Globus pallidus (tissue), 1 donor: ENCODE data around the gene SNUPN.

Source experiments
- DNase-seq: peaks from one replicate; pipeline ENCODE4 v3.0.0-alpha.2; 2015; ENCODE audit warnings: low spot score

Gene SNUPN

DNA sequence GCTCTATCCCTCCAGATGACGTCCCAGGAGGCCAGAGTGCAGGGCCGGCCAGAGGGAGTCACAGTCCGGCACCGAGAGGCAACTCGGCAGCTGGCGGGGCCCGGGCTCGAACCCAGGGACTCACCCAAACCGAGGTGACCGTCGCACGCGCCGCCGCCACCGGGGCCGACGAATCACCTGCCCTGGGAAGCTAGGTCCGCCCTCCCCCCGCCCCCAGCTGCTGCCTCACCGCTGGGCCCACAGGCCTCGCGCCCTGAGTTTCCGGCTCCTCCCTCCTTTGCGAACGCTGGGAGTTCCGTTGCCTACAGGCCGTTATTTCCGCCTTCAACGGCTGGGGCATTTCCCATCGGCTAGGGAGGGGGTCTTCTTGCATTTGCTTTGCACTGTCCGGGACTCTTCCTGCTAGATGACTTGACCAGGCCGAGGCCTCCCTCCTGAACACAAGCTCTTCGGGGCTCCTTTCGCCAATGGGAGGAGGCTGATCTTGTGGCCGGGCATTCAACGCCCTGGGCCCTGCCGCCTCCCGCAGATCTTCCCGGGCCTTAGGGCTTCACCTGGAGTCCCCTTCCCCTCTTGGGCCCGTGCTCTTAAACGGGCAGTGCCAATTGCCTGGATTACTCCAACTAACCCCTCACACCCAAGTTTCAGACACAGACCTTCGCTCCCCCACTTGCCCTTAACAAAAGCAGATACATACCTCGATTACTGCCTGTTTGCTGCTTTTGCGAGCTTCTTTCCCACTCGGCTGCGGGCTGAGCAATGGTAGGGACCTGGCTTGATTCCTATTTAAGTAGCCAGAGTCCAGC is at the start of gene SNUPN:
SNUPN (minus strand) TSS at position 184 of the 806 bp plus-strand sequence. CDS start 4,674 bp downstream, outside the sequence.
- DNase-seq: peak; percentile 93

DNA sequence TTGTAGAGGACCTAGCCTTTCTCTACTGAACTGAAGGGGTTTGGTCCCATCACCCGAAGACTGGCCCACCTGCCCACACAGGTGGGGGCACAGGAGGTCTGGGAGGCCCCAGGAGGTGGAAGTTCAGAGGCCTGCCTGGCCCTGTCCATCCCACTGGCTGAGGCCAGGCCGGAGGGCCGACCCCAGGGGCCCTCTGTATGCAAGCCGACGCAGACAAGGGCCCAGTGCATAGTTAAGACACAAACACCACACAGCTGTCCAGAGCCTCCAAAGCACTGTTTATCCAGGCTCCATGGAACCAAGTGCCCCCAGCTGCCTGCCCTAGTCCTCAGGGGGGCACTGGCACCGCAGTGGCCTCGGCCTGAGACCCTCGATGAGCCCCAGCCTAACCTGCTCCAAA is 48.8 kb upstream of the SNUPN start:
- no peak for DNase-seq

DNA sequence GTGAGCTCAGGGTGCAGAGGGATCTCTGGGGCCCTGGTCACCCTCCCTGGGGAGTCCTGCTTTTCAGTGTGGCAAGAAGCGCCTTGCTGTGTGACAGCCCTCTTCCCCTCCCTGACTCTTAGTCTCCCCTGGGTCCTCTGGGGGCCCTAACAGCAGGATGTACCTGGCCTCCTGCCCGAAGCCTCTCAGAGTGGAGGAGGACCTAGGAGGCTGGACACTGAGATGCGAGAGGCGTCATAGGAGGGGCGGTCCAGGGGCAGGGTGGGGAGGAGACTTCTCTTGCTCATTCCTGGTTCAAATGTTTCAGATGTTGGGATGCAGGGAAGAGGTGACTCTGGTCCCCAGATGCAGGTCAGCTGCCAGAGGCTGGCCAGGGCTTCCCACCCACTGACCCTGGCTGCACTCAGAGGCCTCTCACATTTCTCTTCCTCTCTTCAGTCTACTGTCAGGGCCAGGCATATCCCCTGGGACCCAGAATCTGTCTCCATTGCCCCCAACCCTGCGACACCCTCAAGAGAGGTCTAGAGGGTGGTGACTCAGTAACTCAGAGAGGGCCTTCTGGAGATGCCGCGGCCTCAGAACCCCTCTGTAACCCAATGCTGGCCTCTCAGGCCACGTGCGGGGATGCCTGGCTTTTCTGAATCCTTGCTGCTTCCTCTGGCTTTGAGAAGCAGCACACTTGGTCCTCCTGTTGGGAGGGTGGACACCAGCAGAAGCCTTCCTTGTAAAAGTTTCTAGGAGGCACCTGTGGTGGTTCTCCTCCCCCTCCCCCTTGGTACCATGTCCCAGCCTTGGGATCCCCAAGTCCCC is 48.1 kb upstream of the SNUPN start:
- no peak for DNase-seq

DNA sequence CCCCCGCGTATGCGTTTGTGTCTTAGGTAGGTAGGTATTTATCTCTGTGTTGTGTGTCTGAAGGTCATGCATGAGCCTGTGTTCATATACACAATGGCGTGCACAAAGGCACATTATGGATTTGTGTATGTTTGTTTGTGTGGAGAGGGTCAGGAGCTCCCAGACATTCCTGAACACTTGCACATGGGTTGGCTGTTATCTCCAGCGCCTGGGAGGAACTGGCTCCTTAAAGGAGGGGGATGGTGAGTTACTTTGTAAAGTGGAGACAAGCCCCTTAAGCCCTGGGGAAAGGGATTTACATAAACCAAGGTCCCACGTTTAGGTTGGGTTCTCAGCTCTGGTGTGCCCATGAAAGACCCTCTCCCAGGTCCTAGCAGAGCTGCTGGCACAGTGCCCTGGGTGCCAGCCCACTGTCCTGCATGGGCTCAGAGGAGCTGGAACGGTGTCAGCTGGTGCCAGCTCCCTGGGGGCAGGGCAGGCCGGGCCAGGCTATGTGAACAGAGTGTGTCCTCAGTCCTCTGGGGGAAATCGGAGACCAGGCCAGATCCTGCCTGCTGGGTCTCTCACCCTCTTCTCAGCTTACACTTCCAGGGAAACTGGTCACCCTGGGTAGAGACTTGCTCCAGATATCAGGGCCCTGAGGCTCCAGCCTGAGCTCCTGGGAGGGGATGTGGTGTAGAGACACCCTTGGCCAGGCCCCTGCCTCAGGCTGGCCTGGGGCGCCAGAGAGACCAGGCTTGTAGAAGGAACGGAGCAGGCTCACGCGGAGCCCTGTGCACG is 47.3 kb upstream of the SNUPN start:
- DNase-seq: no peak

DNA sequence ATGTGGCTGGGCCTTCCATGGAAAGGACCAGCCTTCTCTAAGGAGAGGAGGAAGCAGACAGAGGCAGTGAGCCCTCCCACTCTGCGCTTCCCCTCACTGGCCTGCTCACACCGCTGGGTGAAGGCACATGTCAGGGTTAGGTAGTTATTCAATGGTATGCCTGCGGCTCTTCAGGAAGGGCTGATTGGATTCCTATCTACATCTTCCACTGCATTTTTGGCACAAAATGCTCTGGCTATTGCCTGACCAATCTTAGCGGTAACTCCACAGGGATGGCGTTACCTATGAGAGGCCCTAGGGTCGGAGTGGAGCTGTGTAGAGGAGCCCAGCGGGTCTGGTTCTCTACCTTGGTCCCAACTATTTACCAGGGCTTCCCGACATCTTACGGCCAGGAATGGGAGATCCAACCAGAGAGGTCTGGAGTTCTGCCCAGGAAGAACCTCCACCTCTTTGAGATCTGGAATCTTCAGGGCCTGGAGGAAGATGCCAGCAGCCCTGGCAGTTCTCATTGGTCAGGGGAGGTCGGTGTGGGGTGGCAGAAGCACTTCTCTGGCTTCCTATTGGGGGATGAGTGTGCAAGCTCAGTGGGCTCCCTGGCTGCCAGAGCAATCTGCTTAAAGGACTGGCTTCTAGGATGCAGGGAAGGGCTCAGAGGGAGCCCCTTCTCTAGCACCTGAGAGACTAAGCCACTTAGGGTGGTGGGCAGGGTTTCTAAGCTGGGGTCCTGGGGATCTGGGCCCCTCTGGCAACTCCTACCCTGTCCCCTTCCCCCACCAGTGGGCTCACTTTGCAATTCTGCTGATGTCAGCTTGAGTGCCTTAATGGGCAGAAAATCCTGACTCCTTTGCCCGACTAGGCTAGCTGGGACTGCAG is 46.4 kb upstream of the SNUPN start:
- DNase-seq: no peak

DNA sequence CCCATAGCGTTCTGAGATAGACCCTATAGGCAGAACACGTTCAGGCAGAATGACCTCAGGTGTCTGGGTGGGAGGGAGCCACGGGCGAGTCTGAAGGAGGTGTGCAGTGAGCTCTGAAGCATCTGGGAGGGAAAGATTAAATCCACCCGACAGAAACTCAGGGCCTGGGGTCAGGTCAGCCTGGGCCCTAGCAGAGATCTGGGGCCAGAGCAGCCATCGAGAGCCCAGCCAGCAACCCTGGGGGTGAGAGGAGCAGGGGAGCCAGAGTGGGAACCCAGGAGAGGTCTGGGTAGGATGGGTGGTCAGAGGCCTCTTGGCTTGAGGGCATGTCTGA is 44.3 kb upstream of the SNUPN start:
- DNase-seq: no peak

DNA sequence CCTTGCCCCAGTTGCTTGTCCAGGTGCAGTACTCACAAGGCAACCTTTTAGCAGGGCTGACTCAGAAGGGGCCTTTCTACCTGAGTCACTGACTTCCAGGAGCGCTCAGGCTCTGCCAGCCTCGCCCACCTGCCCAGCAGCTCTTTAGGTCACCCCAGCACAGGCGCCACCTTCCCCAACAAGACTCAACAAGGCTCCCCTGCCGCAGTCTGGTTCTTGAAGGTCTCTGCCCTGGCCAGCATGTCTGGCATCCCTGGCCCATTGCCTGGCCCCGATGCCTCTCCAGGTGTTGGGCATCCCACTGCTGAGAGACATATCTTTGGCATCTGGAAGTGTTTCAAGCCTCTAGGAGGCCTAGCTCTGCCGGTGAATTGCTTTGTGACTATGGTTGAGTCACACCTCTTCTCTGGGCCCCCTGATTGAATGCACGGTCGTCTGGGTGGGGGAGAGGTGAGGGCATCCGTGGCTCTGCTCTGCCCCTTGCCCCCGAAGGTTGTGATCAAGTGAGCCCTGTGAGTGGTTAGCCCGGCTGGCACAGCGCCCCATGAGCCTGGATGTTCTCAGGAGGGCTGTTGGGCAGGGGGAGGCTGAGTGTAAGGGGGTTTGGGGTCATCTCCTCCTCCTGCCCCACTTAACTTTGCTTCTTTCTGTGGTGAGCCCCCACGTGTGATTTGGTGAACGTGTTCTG is 43.8 kb upstream of the SNUPN start:
- no peak for DNase-seq

DNA sequence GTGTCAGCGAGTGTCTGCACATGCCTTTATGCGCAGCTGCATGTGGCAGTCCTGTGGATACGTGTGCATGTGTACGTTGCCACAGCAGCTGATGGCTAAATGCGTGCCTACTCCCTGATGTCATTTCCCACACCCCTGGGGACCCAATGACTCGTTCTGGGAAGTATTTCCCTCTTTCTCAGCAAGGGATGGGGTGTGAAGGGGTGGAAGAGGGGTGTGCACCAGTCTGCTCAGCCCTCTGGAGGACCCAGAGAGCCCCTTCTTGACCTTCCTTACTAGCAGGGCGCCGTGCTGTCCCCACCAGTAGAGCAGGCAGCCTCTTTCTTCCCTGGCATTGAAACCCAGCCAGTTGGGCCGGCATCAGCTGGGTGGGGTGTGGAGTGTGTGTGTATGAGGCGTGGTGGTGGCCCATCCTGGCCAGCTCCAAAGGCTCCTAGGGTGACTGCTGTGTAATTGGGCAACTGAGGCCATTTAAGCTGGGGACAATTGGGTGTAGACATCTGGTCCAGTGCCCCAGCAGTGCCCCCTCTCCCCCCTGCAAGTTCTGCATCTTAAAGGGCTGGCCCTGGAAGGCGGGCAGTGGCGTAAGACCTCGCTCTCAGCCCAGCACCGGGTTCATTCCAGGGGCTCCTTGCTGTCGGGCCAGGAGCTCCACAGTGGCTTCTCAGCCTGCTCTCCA is 41.4 kb upstream of the SNUPN start:
- DNase-seq: no peak

DNA sequence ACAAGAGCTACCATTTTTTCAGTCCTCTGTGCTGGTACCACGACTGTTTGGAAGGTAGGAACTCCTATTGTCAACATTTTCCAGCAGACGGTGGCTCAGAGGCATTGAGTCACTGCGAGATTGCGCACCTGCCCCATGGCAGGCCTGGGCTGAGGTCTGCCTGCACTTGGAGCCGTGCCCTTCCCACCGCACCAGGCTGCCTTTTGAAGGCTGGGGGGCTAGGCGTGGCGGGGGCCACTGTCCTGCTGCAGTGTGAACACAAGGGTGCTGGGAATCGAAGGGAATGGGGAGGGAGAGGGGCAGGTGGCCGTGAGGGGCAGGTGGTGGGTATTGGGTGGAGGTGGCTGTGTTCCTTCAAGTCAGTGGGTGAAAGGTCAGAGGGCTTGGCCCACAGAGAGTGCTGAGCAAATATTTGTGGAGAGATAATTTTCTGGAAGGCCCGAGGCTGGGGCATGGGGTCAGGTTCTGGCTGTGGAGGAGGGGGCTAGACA is 38.5 kb upstream of the SNUPN start:
- no peak for DNase-seq

DNA sequence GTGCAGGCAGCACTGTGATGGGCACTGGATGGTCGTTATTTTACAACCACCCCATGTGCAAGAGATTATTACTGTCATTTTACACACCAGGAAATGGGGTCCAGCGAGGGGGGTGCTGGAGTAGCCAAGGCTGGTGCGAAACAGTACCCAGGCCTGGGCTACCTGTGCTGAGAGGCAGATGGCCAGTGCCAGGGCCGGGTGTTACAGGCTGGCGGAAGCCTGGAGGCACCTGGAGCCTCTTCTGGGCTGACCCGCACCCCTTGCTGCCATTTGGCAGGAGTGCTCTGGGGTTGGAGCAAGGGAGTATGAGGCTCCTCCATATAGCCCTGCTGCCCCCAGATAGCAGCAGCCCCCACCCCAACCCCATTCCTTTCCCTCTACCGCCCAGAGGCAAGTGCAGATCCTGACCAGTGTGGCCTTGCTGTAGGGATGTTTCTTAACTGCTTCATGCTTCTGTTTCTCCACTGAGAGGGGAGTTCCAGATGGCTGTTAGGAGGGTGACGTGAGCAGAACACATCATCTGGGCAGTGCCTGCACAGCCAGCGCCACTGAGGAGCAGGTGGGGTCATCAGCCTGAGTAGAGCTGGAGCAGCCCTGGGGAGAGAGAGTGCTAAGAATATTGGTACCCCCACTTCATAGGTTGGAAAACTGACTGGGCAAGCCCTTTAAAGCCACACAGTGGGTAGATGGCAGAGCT is 37.4 kb upstream of the SNUPN start:
- no peak for DNase-seq

DNA sequence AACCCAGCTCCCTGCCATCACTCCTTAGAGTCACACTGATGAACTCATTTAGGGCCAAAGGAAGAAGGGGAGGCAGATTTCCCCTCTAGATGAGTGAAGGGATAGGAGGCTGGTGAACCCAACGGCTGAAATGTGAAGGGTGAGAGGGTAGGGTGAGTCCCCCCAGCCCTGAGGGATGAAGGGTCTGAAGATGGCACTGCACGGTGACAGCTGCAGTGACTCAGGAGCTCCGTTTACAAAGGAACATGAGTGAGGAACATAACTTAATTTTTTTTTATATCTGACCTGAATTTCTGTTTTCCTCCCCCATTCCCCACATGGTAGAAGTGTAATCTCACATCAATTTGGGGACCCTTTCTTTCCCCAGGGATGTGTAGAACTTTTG is 36.2 kb upstream of the SNUPN start:
- no peak for DNase-seq

DNA sequence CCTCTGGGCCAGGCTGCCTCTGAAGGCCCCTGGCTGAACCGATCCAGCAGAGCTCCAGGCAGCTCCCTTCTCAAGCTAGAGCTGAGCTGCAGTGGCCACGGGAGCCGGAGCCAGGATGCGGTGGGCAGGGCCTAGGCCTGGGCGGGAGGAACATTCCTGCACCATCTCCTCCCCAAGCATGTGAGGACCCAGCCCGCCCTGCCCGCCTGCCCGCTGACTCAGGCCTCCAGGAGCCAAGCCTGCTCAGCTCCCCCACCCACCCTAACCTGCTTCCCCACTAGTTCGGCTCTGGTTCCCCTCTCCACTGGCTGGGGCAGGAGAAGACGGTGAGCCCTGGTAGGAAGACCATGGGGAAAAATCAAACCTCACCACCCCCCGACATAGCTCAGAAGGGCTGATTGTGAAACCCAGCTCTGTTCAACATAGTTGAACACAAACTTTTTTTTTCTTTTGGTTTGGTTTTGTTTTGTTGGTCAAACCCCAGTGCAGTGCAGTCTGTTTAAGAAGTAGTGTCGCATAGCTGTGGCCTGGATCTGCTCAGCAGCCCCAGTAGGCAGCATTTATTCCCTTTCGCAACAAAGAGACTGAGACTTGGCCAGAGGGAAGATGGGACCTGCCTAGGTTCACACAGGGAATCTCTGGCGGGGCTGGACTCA is 35.7 kb upstream of the SNUPN start:
- no peak for DNase-seq

DNA sequence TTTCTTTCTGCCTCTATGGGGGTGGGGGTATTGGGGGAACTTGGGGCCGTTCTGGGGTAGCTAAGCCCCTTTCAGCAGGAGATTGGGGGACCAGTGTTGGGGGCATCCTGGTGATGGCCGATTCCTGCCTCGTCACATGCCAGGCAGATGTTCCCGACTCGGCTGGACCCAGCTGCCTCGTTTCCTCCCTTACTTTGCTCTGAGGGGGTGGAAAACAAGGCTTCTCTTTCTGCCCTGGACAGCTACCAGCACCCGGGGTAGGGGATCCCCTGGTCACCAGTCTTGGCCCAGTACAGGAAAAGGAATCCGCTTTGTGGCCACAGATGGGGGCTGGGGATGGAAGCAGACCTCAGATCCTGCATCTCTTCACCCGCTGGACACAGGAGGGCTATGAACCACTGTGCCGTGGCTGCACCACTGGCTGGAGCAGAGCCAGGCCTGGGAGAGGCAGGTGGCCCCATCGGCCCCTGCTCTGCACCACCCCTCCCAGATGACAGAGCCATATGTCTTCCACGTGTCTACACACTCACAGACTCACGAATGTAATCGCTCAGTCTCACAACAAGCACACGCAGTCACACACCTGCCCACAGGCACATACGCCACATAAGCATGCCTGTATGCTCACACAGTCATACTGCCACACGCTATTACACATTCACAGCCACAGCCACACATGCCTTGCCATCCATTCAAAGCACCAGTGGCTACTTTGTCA is 34.6 kb upstream of the SNUPN start:
- no peak for DNase-seq

DNA sequence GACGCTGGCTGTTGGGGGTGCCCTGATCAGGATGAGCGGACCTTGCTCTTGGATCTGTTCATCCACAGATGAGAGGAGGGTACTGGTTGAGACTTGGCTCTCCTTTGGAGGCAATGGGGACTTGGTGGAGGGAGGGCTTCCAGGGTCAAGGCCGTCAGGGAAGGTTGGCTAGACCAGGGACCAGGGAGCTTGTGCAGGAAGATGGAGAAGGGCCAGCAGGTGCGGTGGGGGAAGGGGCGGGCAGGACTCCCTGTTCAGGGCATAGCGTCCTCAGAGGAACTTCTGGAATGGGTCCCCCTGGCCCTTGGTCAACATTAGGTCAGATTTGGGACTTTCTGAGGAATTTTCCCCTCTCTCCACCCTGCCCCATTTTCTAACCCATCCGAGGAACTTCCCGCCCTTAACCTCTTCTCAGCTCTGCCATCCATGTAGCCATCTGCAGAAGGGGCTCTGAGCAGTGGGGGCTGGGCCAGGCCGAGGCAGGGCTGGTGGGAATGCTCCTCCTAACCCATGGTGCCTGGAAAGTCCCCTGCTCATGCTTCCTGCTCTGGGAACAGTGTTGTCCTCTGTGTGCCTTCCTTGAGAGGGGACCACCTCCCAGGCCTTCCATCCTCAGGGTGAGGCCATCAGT is 33.7 kb upstream of the SNUPN start:
- DNase-seq: no peak

DNA sequence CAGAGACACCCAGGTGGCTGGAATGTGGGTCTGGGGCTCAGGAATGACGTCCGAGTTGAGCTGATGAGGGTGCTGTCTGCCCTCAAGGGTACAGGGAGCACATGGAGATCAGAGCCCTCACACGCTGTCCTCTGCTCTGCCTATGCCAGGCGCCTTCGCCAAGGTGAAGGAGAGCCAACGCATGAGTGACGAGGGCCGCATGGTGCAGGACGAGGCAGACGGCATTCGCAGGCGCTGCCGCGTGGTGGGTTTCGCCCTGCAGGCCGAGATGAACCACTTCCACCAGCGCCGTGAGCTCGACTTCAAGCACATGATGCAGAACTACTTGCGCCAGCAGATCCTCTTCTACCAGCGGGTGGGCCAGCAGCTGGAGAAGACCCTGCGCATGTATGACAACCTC is 31.3 kb upstream of the SNUPN start:
- no peak for DNase-seq

DNA sequence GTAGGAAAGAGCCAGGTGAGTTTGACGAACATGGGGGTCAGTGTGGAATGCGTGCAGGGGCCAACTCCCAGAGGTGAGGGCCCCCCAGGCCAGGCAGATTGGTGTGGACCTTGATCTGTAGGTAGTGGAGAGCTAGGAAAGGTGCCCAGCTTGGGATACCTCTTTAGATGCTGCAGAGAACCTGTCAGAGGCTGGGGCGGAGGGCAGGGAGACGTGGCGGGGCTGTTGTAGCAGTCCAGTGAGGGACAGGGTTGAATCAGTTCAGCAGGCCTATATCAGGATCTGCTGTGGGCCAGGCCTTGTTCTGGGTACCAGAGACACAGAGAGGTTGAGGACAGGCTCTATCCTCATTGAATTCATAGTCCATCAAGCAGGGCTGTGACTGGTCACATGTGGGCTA is 30.8 kb upstream of the SNUPN start:
- DNase-seq: no peak

DNA sequence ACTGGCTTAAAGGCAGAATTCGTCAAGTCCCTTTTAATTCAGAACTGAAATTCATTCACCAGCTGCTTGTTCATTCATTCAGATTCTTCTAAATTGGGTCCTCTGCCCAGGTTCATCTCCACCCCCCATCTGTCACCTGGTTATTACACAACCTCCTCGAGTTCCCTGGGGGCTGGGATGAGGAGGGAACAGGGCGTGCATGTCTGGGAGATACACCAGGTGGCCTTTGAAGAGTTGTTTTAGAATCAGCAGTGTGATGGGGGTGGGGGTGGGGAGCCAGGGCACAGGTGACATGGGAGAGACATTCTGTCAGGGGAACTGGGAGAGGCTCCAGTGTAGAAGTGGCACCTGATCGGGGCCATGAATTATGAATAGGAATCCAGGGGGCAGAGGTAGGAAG is 30.4 kb upstream of the SNUPN start:
- no peak for DNase-seq
